Keratinocyte (primary cell): ENCODE measurements around the gene DCLK2. TPM values are rescaled to one million over a fixed set of nuclear protein-coding genes. Genes with fewer than 3 reads are reported as not detected.
A peak's percentile ranks its signal among the peaks of the same experiment; 100 is the strongest.

ENCODE experiments used
- DNase-seq: peaks from one replicate; pipeline ENCODE4 v3.0.0-alpha.2; 2011; ENCODE audit warnings: low read depth, missing footprints, low spot score
- FAIRE-seq: peaks from 2 replicates; lab custom pipeline; 2011; peaks lifted over from hg19 to GRCh38; lab: Jason Lieb, UNC
- H2AFZ ChIP-seq: 2 replicates; pipeline ENCODE4 v1.6.0; 2012; ENCODE audit warnings: low read length, control low read depth, inconsistent platforms; ENCODE audit not compliant: control insufficient read depth
- H3K27ac ChIP-seq: 2 replicates; pipeline ENCODE4 v1.5.1; 2011; ENCODE audit warnings: low read length; ENCODE audit not compliant: control insufficient read depth, insufficient read depth
- H3K27me3 ChIP-seq: 3 replicates; pipeline ENCODE4 v1.6.0; 2011; ENCODE audit warnings: low read length; ENCODE audit not compliant: control insufficient read depth, insufficient read depth; ENCODE audit errors: extremely low read depth
- H3K36me3 ChIP-seq, 2 experiments: 2 replicates in 1 of 2; 3 replicates in 1 of 2; pipeline ENCODE4 v1.5.1; 2011; ENCODE audit warnings: low read length in 2 of 2, mild to moderate bottlenecking in 1 of 2; ENCODE audit not compliant: control insufficient read depth in 2 of 2, insufficient read depth in 2 of 2; ENCODE audit errors: extremely low read depth in 1 of 2
- H3K4me1 ChIP-seq: 3 replicates; pipeline ENCODE4 v1.5.1; 2011; ENCODE audit warnings: low read length; ENCODE audit not compliant: control insufficient read depth, insufficient read depth; ENCODE audit errors: extremely low read depth
- H3K4me2 ChIP-seq: 3 replicates; pipeline ENCODE4 v1.6.0; 2011; ENCODE audit warnings: low read depth, low read length; ENCODE audit not compliant: control insufficient read depth, insufficient read depth; ENCODE audit errors: extremely low read depth
- H3K4me3 ChIP-seq, 3 experiments: fragments of 200-600 bp in 1 of 3; sonication (generic) in 1 of 3; 2 replicates in 2 of 3; 3 replicates in 1 of 3; pipeline ENCODE4 v1.5.1; 2011 to 2016; ENCODE audit warnings: low read length in 3 of 3, mild to moderate bottlenecking in 3 of 3, control low read depth in 2 of 3, inconsistent platforms in 1 of 3, low read depth in 1 of 3, mixed read lengths in 1 of 3, mixed run types in 1 of 3, moderate library complexity in 1 of 3; ENCODE audit not compliant: control insufficient read depth in 2 of 3, insufficient read depth in 2 of 3; ENCODE audit errors: extremely low read depth in 1 of 3
- H3K79me2 ChIP-seq: 2 replicates; pipeline ENCODE4 v1.6.0; 2012; ENCODE audit warnings: low read length; ENCODE audit not compliant: control insufficient read depth, insufficient read depth
- H3K9ac ChIP-seq: 3 replicates; pipeline ENCODE4 v1.6.0; 2011; ENCODE audit warnings: low read length; ENCODE audit not compliant: control insufficient read depth, insufficient read depth; ENCODE audit errors: extremely low read depth
- H3K9me1 ChIP-seq: 3 replicates; pipeline ENCODE4 v1.6.0; 2011; ENCODE audit warnings: low read length; ENCODE audit not compliant: control insufficient read depth, insufficient read depth; ENCODE audit errors: extremely low read depth
- H3K9me3 ChIP-seq: 2 replicates; pipeline ENCODE4 v1.5.1; 2012; ENCODE audit warnings: low read depth, low read length; ENCODE audit not compliant: control insufficient read depth
- H4K20me1 ChIP-seq: 3 replicates; pipeline ENCODE4 v1.6.0; 2011; ENCODE audit warnings: low read length; ENCODE audit not compliant: control insufficient read depth, insufficient read depth; ENCODE audit errors: extremely low read depth
- EZH2 ChIP-seq: IDR thresholded peaks from one replicate; pipeline ENCODE4 v1.6.1; 2012; ENCODE audit warnings: inconsistent platforms, mild to moderate bottlenecking, low read length, moderate library complexity
- dilution Hi-C: fragments of 300-500 bp; cut with MboI; formaldehyde crosslinking; loops from one replicate; pipeline ENCODE4 v1.7.0; 2020; ENCODE audit warnings: low sequenced_read_pairs; ENCODE audit not compliant: extremely low pct_ligation_motif_present
- polyA plus RNA-seq, 5 experiments: library from polyadenylated mRNA; depleted of rRNA in 3 of 5; stranded (reverse) in 3 of 5; stranded (forward) in 1 of 5; unstranded in 1 of 5; fragments of >200 nt; gene quantifications; 1 replicate in 1 of 5; 2 replicates in 3 of 5; 3 replicates in 1 of 5; pipeline versions ENCODE4 v1.2.1 to v1.2.3, GENCODE V29; 2011 to 2012; ENCODE audit warnings: missing spikeins in 2 of 5, low read depth in 1 of 5, low replicate concordance in 1 of 5
- TF ChIP-seq, protein P1 (sequence below), 3 experiments: IDR thresholded peaks in 1 of 3; conservative IDR thresholded peaks in 1 of 3; optimal IDR thresholded peaks in 1 of 3; 2 replicates in 2 of 3; 3 replicates in 1 of 3; pipeline versions ENCODE3 to v1.5.1; 2011; ENCODE audit warnings: low read length in 3 of 3, mild to moderate bottlenecking in 3 of 3, moderate library complexity in 2 of 3, control low read depth in 1 of 3, inconsistent platforms in 1 of 3; ENCODE audit not compliant: insufficient read depth in 2 of 3; ENCODE audit errors: extremely low read depth in 1 of 3

DCLK2 gene
- polyA plus RNA-seq, 1 donor (not counting 4 experiments of a cell fraction or from before 2014, with no cell fraction given) = 0.07 TPM

DNA sequence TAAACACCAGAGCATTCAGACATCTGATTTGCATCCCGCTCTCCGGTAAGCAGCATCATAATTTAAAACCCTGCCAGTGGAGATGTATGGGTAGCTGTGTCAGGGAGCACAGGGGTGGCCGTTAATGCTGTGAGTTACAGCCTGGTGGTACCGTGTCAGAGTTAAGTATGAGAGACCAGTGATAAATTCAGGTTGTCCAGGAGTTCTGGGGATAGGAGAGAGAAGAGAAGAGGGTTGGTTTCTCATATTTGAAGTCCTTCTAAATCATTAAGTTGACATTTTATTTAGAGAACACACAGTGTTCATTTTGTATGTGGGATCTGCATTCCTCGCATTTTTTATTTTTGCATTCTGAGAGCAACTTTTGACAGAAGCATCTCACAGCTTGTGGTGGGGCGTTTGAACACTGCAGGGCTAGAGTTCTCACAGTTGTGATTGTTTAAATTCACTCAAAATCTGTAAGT lies 157.6 kb downstream of the DCLK2 start:
- FAIRE-seq (no peak), DNase-seq (no peak)
- Histone ChIP-seq H3K79me2 (no peaks in the 10 kb centered on the region), H4K20me1 (no peaks in the 10 kb centered on the region), H3K36me3 (no peaks in the 10 kb centered on the region), H3K4me1 (peaks cover 19% of the 10 kb centered on the region), H3K4me3 (no peak overlapping the region), H2AFZ (no peak overlapping the region), H3K27me3 (no peaks in the 10 kb centered on the region), H3K27ac (no peak overlapping the region), H3K4me2 (no peak overlapping the region), H3K9ac (no peak overlapping the region), H3K9me1 (no peaks in the 10 kb centered on the region), H3K9me3 (no peaks in the 10 kb centered on the region)
- dilution Hi-C loops = no loop called here
- TF ChIP-seq, protein P1, sequence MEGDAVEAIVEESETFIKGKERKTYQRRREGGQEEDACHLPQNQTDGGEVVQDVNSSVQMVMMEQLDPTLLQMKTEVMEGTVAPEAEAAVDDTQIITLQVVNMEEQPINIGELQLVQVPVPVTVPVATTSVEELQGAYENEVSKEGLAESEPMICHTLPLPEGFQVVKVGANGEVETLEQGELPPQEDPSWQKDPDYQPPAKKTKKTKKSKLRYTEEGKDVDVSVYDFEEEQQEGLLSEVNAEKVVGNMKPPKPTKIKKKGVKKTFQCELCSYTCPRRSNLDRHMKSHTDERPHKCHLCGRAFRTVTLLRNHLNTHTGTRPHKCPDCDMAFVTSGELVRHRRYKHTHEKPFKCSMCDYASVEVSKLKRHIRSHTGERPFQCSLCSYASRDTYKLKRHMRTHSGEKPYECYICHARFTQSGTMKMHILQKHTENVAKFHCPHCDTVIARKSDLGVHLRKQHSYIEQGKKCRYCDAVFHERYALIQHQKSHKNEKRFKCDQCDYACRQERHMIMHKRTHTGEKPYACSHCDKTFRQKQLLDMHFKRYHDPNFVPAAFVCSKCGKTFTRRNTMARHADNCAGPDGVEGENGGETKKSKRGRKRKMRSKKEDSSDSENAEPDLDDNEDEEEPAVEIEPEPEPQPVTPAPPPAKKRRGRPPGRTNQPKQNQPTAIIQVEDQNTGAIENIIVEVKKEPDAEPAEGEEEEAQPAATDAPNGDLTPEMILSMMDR (optimal IDR thresholded peaks at IDR 0.05 in 1 of 3, IDR thresholded peaks at IDR 0.05 in 1 of 3, conservative IDR thresholded peaks at IDR 0.05 in 1 of 3; ENCODE audit: extremely low read depth in 1 of 3, insufficient read depth in 2 of 3, low read length in 3 of 3) = no peak
- TF ChIP-seq EZH2 = no peak

DNA sequence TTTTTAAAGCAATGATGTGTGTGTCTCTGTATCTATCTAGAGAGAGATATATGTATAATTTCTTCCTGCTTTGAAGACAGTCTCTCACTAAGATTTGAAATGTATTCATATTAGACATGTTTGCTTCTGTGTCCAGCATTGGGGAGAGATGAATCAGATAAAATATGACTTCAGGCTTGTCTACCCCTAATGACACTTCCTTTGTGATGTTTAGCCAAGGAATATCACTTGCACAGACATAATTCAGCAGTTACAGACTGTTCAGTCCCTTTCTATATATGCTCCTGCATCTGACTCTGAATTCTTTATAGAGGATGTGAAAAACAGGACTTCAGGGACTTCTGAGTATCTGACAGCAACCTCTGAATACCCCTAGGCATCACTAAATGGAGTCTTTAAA lies 158.4 kb downstream of the DCLK2 start:
- Histone ChIP-seq H3K9me1 (no peaks in the 10 kb centered on the region), H4K20me1 (no peaks in the 10 kb centered on the region), H2AFZ (no peak overlapping the region), H3K27ac (no peak overlapping the region), H3K4me3 (no peak overlapping the region), H3K27me3 (no peaks in the 10 kb centered on the region), H3K9me3 (no peaks in the 10 kb centered on the region), H3K79me2 (no peaks in the 10 kb centered on the region), H3K9ac (no peak overlapping the region), H3K4me2 (peak overlapping the region; percentile 33), H3K4me1 (peaks cover 19% of the 10 kb centered on the region), H3K36me3 (no peaks in the 10 kb centered on the region)
- DNase-seq (no peak), FAIRE-seq (no peak)
- dilution Hi-C loops = no loop called here
- TF ChIP-seq, protein P1 (optimal IDR thresholded peaks at IDR 0.05 in 1 of 3, IDR thresholded peaks at IDR 0.05 in 1 of 3, conservative IDR thresholded peaks at IDR 0.05 in 1 of 3; ENCODE audit: extremely low read depth in 1 of 3, insufficient read depth in 2 of 3, low read length in 3 of 3) = no peak
- TF ChIP-seq EZH2 = no peak
